ENCODE data around the gene PSMD12.
"Not testable (repeated sequence)": the region's sequence is repeated elsewhere in the genome, so short reads cannot be mapped to it uniquely, and the experiment has no call there.

Gene PSMD12

DNA sequence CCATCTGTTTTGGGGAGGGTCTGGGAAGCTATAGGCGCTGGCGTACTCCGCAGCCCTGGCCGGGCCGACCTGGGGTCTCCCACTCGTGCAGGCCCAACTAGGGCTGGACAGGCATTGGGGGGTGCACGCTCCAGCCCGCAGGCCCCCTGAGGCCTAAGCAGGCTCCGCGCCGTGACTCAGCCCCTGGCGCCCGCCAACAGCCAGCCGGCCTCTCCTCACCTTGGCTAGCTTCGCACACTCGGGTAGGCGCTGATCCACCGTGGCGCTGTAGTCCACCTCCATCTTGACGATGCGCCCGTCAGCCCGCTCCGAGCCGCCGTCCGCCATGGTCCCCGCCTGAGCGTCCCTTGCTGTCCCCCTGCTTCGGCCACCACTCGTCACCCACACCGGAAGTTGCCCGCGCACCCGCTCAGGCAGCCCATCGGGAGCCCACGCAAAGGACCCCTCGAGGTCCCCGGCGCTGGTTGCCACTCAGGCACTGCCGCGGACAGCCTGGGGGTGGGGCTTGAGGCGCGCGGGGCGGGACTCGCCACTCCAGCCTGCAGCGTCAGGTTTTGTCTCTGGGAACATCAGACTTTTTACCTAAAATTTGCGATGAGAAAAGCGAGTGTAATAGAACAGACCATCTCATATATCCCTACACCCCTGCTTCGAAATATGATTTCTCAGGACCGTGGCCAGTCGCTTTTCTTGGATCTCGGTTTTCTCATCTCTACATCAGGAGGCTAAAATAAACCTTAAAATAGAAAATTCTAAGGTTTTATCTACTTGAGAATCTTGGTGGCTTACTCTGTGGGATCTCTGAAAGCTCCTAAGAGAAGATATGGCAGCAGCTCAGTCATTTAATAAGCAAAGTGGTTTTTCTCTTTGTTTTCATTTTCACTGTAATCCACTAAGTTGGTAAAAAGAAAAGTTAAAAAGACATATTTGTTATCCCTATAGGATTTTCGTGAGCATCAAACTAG lies at the start of gene PSMD12:
PSMD12 (minus strand) TSS at position 385 of the 965 bp plus-strand sequence; CDS start at position 327, 58 bp downstream.
- Mint-ChIP-seq H3K27ac (peak within 1 kb of the TSS; percentile 88), H3K4me1 (peaks cover 39% of the 10 kb centered on the region), H3K36me3 (no peaks in the 10 kb centered on the region), H3K27me3 (no peaks in the 10 kb centered on the region), H3K9me3 (no peaks in the 10 kb centered on the region), H3K4me3 (peak within 1 kb of the TSS; percentile 87)
- peak; percentile 98 for ATAC-seq

GRCh38 chr17:67415291-67415690 lies 48.9 kb upstream of the PSMD12 start:
- no peak for ATAC-seq
- Mint-ChIP-seq H3K9me3 (no peaks in the 10 kb centered on the region), H3K27ac (no peak overlapping the region), H3K36me3 (peaks cover 9% of the 10 kb centered on the region), H3K4me1 (peaks cover 3% of the 10 kb centered on the region), H3K4me3 (no peak overlapping the region), H3K27me3 (no peaks in the 10 kb centered on the region)

DNA sequence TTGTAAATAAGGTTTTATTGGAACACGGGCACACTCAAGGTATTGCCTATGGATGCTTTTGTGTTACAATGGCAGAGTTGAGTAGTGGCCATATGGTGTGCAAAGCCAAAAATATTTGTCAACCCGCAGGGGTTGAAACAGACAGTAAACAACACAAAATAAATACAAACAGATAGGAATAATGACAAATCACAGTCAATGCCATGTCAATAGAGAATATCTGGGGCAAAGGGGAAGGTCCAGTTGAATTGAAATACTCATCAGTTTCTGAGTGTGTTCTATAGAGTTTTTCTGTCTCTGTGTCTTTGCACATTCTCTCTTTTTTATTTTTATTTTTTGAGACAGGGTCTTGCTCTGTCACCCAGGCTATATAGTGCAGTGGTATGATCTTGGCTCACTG lies 48.2 kb upstream of the PSMD12 start:
- peaks cover 9% of the 10 kb centered on the region for H3K36me3 Mint-ChIP-seq
- H3K27ac Mint-ChIP-seq, result no peak overlapping the region
- H3K4me3 Mint-ChIP-seq, result no peak overlapping the region
- no peak for ATAC-seq
- H3K4me1 Mint-ChIP-seq, result no peaks in the 10 kb centered on the region
- H3K27me3 Mint-ChIP-seq, result no peaks in the 10 kb centered on the region
- no peaks in the 10 kb centered on the region for H3K9me3 Mint-ChIP-seq

DNA sequence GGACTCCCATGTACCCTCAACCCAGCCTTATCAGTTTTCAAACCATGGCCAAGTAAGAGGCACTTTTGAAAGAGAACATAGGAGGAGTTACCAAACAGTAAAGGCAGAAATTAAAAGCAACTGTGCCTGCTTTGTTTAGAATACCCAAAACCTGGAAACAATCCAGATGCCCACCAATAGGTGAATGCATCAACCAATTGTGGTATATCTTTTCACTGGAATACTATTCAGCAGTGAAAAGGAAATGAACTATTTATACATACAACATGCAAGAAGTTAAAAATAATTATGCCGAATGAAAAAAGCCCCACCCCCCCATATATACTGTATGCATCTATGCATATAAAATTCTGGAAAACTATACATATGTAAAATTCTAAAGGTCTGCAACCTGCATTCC lies 47.8 kb upstream of the PSMD12 start:
- Mint-ChIP-seq H3K9me3 (no peaks in the 10 kb centered on the region), H3K27ac (no peak overlapping the region), H3K36me3 (peaks cover 9% of the 10 kb centered on the region), H3K4me3 (no peak overlapping the region), H3K4me1 (no peaks in the 10 kb centered on the region), H3K27me3 (no peaks in the 10 kb centered on the region)
- ATAC-seq, result no peak

GRCh38 chr17:67413388-67413787 lies 47.0 kb upstream of the PSMD12 start:
- no peak for ATAC-seq
- Mint-ChIP-seq H3K4me3 (no peak overlapping the region), H3K27me3 (no peaks in the 10 kb centered on the region), H3K4me1 (peaks cover 5% of the 10 kb centered on the region), H3K36me3 (peaks cover 14% of the 10 kb centered on the region), H3K27ac (no peak overlapping the region), H3K9me3 (peaks cover 4% of the 10 kb centered on the region)

- Mint-ChIP-seq H3K9me3 (peaks cover 4% of the 10 kb centered on the region), H3K27me3 (no peaks in the 10 kb centered on the region)
Measured at GRCh38 chr17:67412941-67413340, 46.6 kb upstream of the PSMD12 start.

GRCh38 chr17:67412032-67412431 lies 45.7 kb upstream of the PSMD12 start:
- H3K27ac Mint-ChIP-seq, result no peak overlapping the region
- H3K27me3 Mint-ChIP-seq, result no peaks in the 10 kb centered on the region
- H3K9me3 Mint-ChIP-seq, result peaks cover 4% of the 10 kb centered on the region
- no peak overlapping the region for H3K4me3 Mint-ChIP-seq
- H3K36me3 Mint-ChIP-seq, result peaks cover 15% of the 10 kb centered on the region
- peaks cover 7% of the 10 kb centered on the region for H3K4me1 Mint-ChIP-seq
- ATAC-seq, result no peak

More at GRCh38 chr17:67412941-67413340, 46.6 kb upstream of the PSMD12 start:
- no peak for ATAC-seq
- H3K4me1 Mint-ChIP-seq, result peaks cover 7% of the 10 kb centered on the region
- no peak overlapping the region for H3K4me3 Mint-ChIP-seq
- H3K36me3 Mint-ChIP-seq, result peaks cover 15% of the 10 kb centered on the region
- H3K27ac Mint-ChIP-seq, result no peak overlapping the region

DNA sequence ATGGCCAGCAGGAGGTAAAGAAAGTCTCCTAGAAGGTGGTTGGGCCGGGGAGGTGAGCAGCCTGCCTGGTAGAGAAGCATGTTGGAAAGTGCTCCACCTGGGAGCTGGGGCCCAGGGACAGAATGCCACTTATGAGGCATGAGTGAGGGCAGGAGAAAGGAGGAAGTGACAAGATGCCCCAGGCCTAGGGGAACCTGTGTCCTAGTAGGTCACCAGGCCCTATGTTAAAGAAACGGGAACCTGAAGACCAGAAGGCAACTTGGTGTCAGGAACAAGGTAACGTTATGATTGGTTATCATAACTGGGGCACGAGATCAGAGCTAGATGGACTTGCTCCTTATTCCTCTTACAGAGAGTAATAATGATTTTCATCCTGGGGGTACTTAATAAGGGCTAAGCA lies 45.0 kb upstream of the PSMD12 start:
- H3K9me3 Mint-ChIP-seq, result peaks cover 4% of the 10 kb centered on the region
- no peaks in the 10 kb centered on the region for H3K27me3 Mint-ChIP-seq
- H3K27ac Mint-ChIP-seq, result no peak overlapping the region
- peaks cover 15% of the 10 kb centered on the region for H3K36me3 Mint-ChIP-seq
- H3K4me1 Mint-ChIP-seq, result peaks cover 7% of the 10 kb centered on the region
- no peak for ATAC-seq
- H3K4me3 Mint-ChIP-seq, result no peak overlapping the region

- H3K9me3 Mint-ChIP-seq, H3K4me1 Mint-ChIP-seq, ATAC-seq, H3K27me3 Mint-ChIP-seq, H3K4me3 Mint-ChIP-seq, H3K27ac Mint-ChIP-seq: not testable (repeated sequence)
- H3K36me3 Mint-ChIP-seq, result peaks cover 16% of the 10 kb centered on the region
Measured at GRCh38 chr17:67408455-67408830, 42.1 kb upstream of the PSMD12 start.

DNA sequence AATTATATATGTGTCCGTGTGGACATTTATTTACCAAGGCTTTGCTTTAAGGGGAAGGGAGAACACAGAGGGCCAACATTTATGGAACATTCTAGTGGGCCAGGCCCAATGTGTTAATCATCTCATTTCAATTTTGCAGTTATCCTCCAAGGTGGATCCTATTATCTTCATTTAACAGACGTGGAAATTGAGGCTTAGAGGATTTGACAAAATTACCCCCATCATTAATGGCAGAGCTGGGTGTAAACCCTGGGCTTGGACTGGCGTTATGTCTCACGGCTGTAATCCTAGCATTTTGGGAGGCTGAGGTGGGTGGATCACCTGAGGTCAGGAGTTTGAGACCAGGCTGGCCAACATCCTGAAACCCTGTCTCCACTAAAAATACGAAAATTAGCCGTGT lies 37.1 kb upstream of the PSMD12 start:
- Mint-ChIP-seq H3K9me3 (peaks cover under 1% of the 10 kb centered on the region), H3K4me1 (peaks cover 17% of the 10 kb centered on the region), H3K27ac (no peak overlapping the region), H3K4me3 (no peak overlapping the region), H3K27me3 (no peaks in the 10 kb centered on the region), H3K36me3 (peaks cover 12% of the 10 kb centered on the region)
- no peak for ATAC-seq

DNA sequence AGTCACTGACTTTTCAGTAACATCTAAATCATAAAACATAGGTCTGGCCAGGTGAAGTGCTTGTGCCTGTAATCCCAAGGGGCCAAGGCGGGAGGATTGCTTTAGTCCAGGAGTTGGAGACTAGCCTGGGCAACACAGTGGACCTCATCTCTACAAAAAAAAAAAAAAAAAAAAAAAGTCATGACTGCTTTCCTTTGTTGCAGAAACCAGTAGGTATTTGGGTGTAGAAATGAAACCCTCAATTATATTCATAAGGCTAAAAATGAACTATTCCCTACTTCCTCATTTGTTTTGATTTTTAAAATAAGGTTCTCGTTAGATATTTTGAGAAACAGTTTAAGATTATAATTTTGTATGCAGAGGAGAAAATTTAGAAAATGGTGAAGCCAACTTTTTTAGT lies 36.7 kb upstream of the PSMD12 start:
- Mint-ChIP-seq H3K27ac (no peak overlapping the region), H3K9me3 (no peaks in the 10 kb centered on the region), H3K4me3 (no peak overlapping the region), H3K4me1 (peaks cover 14% of the 10 kb centered on the region), H3K27me3 (no peaks in the 10 kb centered on the region), H3K36me3 (peaks cover 15% of the 10 kb centered on the region)
- ATAC-seq, result no peak

DNA sequence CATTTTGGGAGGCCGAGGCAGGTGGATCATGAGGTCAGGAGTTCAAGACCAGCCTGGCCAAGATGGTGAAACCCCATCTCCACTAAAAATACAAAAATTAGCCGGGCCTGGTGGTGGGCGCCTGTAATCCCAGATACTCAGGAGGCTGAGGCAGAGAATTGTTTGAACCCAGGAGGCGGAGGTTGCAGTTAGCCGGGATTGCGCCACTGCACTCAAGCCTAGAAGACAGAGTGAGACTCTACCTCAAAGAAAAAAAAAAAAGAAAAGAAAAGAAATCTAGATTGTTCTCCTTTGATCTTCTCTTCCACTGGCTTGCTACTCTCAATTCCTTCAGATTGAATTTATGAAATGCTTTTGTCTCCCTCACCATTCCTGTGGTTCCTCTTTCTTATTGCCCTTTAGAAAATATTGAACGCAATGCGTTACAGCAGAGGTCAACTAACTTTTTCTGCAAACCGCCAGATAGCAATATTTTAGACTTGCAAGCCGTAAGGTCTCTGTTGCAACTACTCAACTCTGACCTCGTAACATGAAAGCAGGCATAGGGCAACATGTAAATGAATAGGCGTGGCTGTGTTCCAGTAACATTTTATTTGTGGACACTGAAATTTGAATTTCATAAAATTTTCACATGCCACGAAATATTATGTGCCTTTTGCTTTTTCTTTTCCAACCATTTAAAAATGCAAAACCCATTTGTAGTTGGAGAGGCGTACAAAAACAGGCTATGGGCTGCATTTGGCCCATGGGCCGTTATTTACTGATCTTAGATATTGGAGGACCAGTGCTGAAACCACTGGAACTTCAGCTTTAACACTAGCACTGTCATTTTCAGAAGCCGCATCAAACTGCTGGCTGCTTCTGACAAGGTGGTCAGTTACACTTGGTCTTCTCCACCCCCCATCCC lies 35.5 kb upstream of the PSMD12 start:
- Mint-ChIP-seq H3K27ac (no peak overlapping the region), H3K27me3 (no peaks in the 10 kb centered on the region), H3K36me3 (peaks cover 17% of the 10 kb centered on the region), H3K4me1 (peaks cover 14% of the 10 kb centered on the region), H3K9me3 (no peaks in the 10 kb centered on the region), H3K4me3 (no peak overlapping the region)
- no peak for ATAC-seq

- no peak overlapping the region for H3K27ac Mint-ChIP-seq
- no peaks in the 10 kb centered on the region for H3K9me3 Mint-ChIP-seq
- peaks cover 14% of the 10 kb centered on the region for H3K4me1 Mint-ChIP-seq
- peaks cover 15% of the 10 kb centered on the region for H3K36me3 Mint-ChIP-seq
- ATAC-seq, result no peak
- H3K27me3 Mint-ChIP-seq, result no peaks in the 10 kb centered on the region
- no peak overlapping the region for H3K4me3 Mint-ChIP-seq
Measured at GRCh38 chr17:67401106-67401505, 34.7 kb upstream of the PSMD12 start.

- Mint-ChIP-seq H3K27me3 (no peaks in the 10 kb centered on the region), H3K36me3 (peaks cover 12% of the 10 kb centered on the region), H3K4me1 (peaks cover 14% of the 10 kb centered on the region), H3K27ac (no peak overlapping the region), H3K9me3 (no peaks in the 10 kb centered on the region), H3K4me3 (no peak overlapping the region)
- no peak for ATAC-seq
Measured at GRCh38 chr17:67400193-67400592, 33.8 kb upstream of the PSMD12 start.

GRCh38 chr17:67399676-67400075 lies 33.3 kb upstream of the PSMD12 start:
- Mint-ChIP-seq H3K27me3 (no peaks in the 10 kb centered on the region), H3K9me3 (no peaks in the 10 kb centered on the region), H3K36me3 (peaks cover 12% of the 10 kb centered on the region), H3K27ac (no peak overlapping the region), H3K4me1 (peaks cover 14% of the 10 kb centered on the region), H3K4me3 (no peak overlapping the region)
- ATAC-seq, result no peak
